ENCODE data around the gene CACNA1C. TPM values are rescaled to one million over a fixed set of nuclear protein-coding genes. Genes with fewer than 3 reads are reported as not detected.

CACNA1C gene
- total RNA-seq, 1 donor from 2014 or later: 0.14 TPM

GRCh38 chr12:2553388-2554126 is 500.8 kb downstream of the CACNA1C start:
- Mint-ChIP-seq H3K36me3 (ENCODE audit: low read depth) (no peaks in the 10 kb centered on the region), H3K4me3 (ENCODE audit: low read depth) (no peak overlapping the region), H3K4me1 (ENCODE audit: low read depth) (no peaks in the 10 kb centered on the region), H3K27ac (no peak overlapping the region), H3K9me3 (no peaks in the 10 kb centered on the region), H3K27me3 (ENCODE audit: low read depth) (peaks cover 5% of the 10 kb centered on the region)
- intact Hi-C loops (cut with micrococcal nuclease): no loop called here
- DNase-seq (ENCODE audit: low spot score): no peak

- no peaks in the 10 kb centered on the region for H3K4me1 Mint-ChIP-seq (ENCODE audit: low read depth)
- no peak for DNase-seq (ENCODE audit: low spot score)
- H3K36me3 Mint-ChIP-seq (ENCODE audit: low read depth): no peaks in the 10 kb centered on the region
- no peak overlapping the region for H3K27ac Mint-ChIP-seq
- intact Hi-C loops (cut with micrococcal nuclease): no loop called here
- H3K9me3 Mint-ChIP-seq: no peaks in the 10 kb centered on the region
- no peak overlapping the region for H3K4me3 Mint-ChIP-seq (ENCODE audit: low read depth)
- peaks cover 5% of the 10 kb centered on the region for H3K27me3 Mint-ChIP-seq (ENCODE audit: low read depth)
Observed at GRCh38 chr12:2555487-2556082, 502.8 kb downstream of the CACNA1C start.

GRCh38 chr12:2557597-2557996 is 504.8 kb downstream of the CACNA1C start:
- no peak for DNase-seq (ENCODE audit: low spot score)
- Mint-ChIP-seq H3K9me3 (no peaks in the 10 kb centered on the region), H3K27ac (no peak overlapping the region), H3K4me1 (ENCODE audit: low read depth) (no peaks in the 10 kb centered on the region), H3K36me3 (ENCODE audit: low read depth) (no peaks in the 10 kb centered on the region), H3K4me3 (ENCODE audit: low read depth) (no peak overlapping the region), H3K27me3 (ENCODE audit: low read depth) (peaks cover 10% of the 10 kb centered on the region)
- intact Hi-C loops (cut with micrococcal nuclease): no loop called here

- Mint-ChIP-seq H3K4me1 (ENCODE audit: low read depth) (no peaks in the 10 kb centered on the region), H3K4me3 (ENCODE audit: low read depth) (no peak overlapping the region), H3K27me3 (ENCODE audit: low read depth) (peaks cover 13% of the 10 kb centered on the region), H3K36me3 (ENCODE audit: low read depth) (no peaks in the 10 kb centered on the region), H3K27ac (no peak overlapping the region), H3K9me3 (no peaks in the 10 kb centered on the region)
- no peak for DNase-seq (ENCODE audit: low spot score)
- intact Hi-C loops (cut with micrococcal nuclease): no loop called here
Observed at GRCh38 chr12:2559931-2560330, 507.1 kb downstream of the CACNA1C start.

- intact Hi-C loops (cut with micrococcal nuclease): no loop called here
- peaks cover 13% of the 10 kb centered on the region for H3K27me3 Mint-ChIP-seq (ENCODE audit: low read depth)
- no peaks in the 10 kb centered on the region for H3K4me1 Mint-ChIP-seq (ENCODE audit: low read depth)
- H3K4me3 Mint-ChIP-seq (ENCODE audit: low read depth): no peak overlapping the region
- H3K27ac Mint-ChIP-seq: no peak overlapping the region
- no peaks in the 10 kb centered on the region for H3K36me3 Mint-ChIP-seq (ENCODE audit: low read depth)
- no peak for DNase-seq (ENCODE audit: low spot score)
- H3K9me3 Mint-ChIP-seq: no peaks in the 10 kb centered on the region
Observed at GRCh38 chr12:2560356-2560755, 507.6 kb downstream of the CACNA1C start.

GRCh38 chr12:2561367-2561766 is 508.6 kb downstream of the CACNA1C start:
- Mint-ChIP-seq H3K27me3 (ENCODE audit: low read depth) (peaks cover 13% of the 10 kb centered on the region), H3K36me3 (ENCODE audit: low read depth) (no peaks in the 10 kb centered on the region), H3K9me3 (no peaks in the 10 kb centered on the region), H3K27ac (no peak overlapping the region), H3K4me3 (ENCODE audit: low read depth) (no peak overlapping the region), H3K4me1 (ENCODE audit: low read depth) (no peaks in the 10 kb centered on the region)
- no peak for DNase-seq (ENCODE audit: low spot score)
- intact Hi-C loops (cut with micrococcal nuclease): no loop called here

GRCh38 chr12:2562400-2562799 is 509.6 kb downstream of the CACNA1C start:
- DNase-seq (ENCODE audit: low spot score): no peak
- Mint-ChIP-seq H3K9me3 (no peaks in the 10 kb centered on the region), H3K4me1 (ENCODE audit: low read depth) (no peaks in the 10 kb centered on the region), H3K27me3 (ENCODE audit: low read depth) (peaks cover 8% of the 10 kb centered on the region), H3K27ac (no peak overlapping the region), H3K4me3 (ENCODE audit: low read depth) (no peak overlapping the region), H3K36me3 (ENCODE audit: low read depth) (no peaks in the 10 kb centered on the region)
- intact Hi-C loops (cut with micrococcal nuclease): no loop called here

- H3K9me3 Mint-ChIP-seq: no peaks in the 10 kb centered on the region
Observed at GRCh38 chr12:2563709-2564108, 510.9 kb downstream of the CACNA1C start.

GRCh38 chr12:2566161-2566560 is 513.4 kb downstream of the CACNA1C start:
- intact Hi-C loops (cut with micrococcal nuclease): no loop called here
- no peaks in the 10 kb centered on the region for H3K9me3 Mint-ChIP-seq
- H3K27me3 Mint-ChIP-seq (ENCODE audit: low read depth): peaks cover 9% of the 10 kb centered on the region
- no peak overlapping the region for H3K27ac Mint-ChIP-seq
- no peaks in the 10 kb centered on the region for H3K4me1 Mint-ChIP-seq (ENCODE audit: low read depth)
- H3K4me3 Mint-ChIP-seq (ENCODE audit: low read depth): no peak overlapping the region
- no peaks in the 10 kb centered on the region for H3K36me3 Mint-ChIP-seq (ENCODE audit: low read depth)
- no peak for DNase-seq (ENCODE audit: low spot score)

More at GRCh38 chr12:2563709-2564108, 510.9 kb downstream of the CACNA1C start:
- Mint-ChIP-seq H3K4me3 (ENCODE audit: low read depth) (no peak overlapping the region), H3K4me1 (ENCODE audit: low read depth) (no peaks in the 10 kb centered on the region), H3K27me3 (ENCODE audit: low read depth) (peaks cover 8% of the 10 kb centered on the region), H3K36me3 (ENCODE audit: low read depth) (no peaks in the 10 kb centered on the region), H3K27ac (no peak overlapping the region)
- DNase-seq (ENCODE audit: low spot score): no peak
- intact Hi-C loops (cut with micrococcal nuclease): no loop called here

- no peak overlapping the region for H3K27ac Mint-ChIP-seq
- H3K27me3 Mint-ChIP-seq (ENCODE audit: low read depth): peaks cover 13% of the 10 kb centered on the region
- no peaks in the 10 kb centered on the region for H3K9me3 Mint-ChIP-seq
- no peak overlapping the region for H3K4me3 Mint-ChIP-seq (ENCODE audit: low read depth)
- no peak for DNase-seq (ENCODE audit: low spot score)
- H3K36me3 Mint-ChIP-seq (ENCODE audit: low read depth): no peaks in the 10 kb centered on the region
- no peaks in the 10 kb centered on the region for H3K4me1 Mint-ChIP-seq (ENCODE audit: low read depth)
- intact Hi-C loops (cut with micrococcal nuclease): no loop called here
Observed at GRCh38 chr12:2567711-2568110, 514.9 kb downstream of the CACNA1C start.

- intact Hi-C loops (cut with micrococcal nuclease): no loop called here
- DNase-seq (ENCODE audit: low spot score): no peak
- no peaks in the 10 kb centered on the region for H3K36me3 Mint-ChIP-seq (ENCODE audit: low read depth)
- H3K27me3 Mint-ChIP-seq (ENCODE audit: low read depth): peaks cover 19% of the 10 kb centered on the region
- H3K27ac Mint-ChIP-seq: no peak overlapping the region
- no peaks in the 10 kb centered on the region for H3K9me3 Mint-ChIP-seq
- H3K4me3 Mint-ChIP-seq (ENCODE audit: low read depth): no peak overlapping the region
- H3K4me1 Mint-ChIP-seq (ENCODE audit: low read depth): no peaks in the 10 kb centered on the region
Observed at GRCh38 chr12:2570562-2570961, 517.8 kb downstream of the CACNA1C start.

- no peak for DNase-seq (ENCODE audit: low spot score)
- H3K27me3 Mint-ChIP-seq (ENCODE audit: low read depth): peaks cover 19% of the 10 kb centered on the region
- no peak overlapping the region for H3K4me3 Mint-ChIP-seq (ENCODE audit: low read depth)
- H3K9me3 Mint-ChIP-seq: no peaks in the 10 kb centered on the region
- no peaks in the 10 kb centered on the region for H3K36me3 Mint-ChIP-seq (ENCODE audit: low read depth)
- no peak overlapping the region for H3K27ac Mint-ChIP-seq
- no peaks in the 10 kb centered on the region for H3K4me1 Mint-ChIP-seq (ENCODE audit: low read depth)
- intact Hi-C loops (cut with micrococcal nuclease): no loop called here
Observed at GRCh38 chr12:2574355-2574935, 521.7 kb downstream of the CACNA1C start.

GRCh38 chr12:2575245-2575644 is 522.5 kb downstream of the CACNA1C start:
- Mint-ChIP-seq H3K4me3 (ENCODE audit: low read depth) (no peak overlapping the region), H3K27me3 (ENCODE audit: low read depth) (peaks cover 19% of the 10 kb centered on the region), H3K36me3 (ENCODE audit: low read depth) (no peaks in the 10 kb centered on the region), H3K4me1 (ENCODE audit: low read depth) (no peaks in the 10 kb centered on the region), H3K9me3 (no peaks in the 10 kb centered on the region), H3K27ac (no peak overlapping the region)
- no peak for DNase-seq (ENCODE audit: low spot score)
- intact Hi-C loops (cut with micrococcal nuclease): no loop called here
